Measurements from ENCODE around the gene LAMA3.

Gene LAMA3

DNA sequence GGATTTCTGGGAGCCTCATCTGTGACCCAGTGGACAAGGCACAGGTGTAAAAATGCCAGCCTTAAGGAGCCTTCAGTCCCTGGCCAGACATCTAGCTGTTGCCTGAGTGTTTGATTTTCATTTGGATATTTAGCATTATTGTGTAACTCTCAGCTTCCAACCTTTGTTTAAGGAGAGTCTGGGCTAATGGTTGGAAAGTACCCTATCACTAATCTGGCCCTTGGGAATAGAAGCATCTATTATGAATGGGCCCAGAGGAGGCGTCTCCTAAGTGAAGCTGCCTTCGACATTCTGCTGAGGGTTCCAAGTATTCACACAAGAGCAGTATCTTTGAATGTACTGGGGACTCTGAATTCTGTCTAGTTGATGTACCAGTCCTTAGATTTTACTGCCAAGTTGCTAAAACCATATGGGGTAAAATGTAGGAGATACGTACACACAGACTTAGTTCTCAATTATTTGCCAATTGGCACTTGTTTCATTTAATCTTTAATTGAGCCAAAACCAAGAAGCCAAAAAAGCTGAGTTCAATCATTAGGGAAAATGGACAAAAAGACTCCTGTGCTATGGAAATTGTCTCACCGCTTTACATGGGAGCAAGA lies 19.3 kb upstream of the LAMA3 start:
- Histone ChIP-seq H3K27me3 (ENCODE audit: control insufficient read depth in 5 of 5, insufficient read depth in 4 of 5, low read length in 5 of 5) (peaks cover 0 to 3% (median 0%) of the 10 kb centered on the region in 5 donors), H3K36me3 (ENCODE audit: control insufficient read depth in 5 of 5, insufficient read depth in 5 of 5, low read length in 5 of 5) (no peaks in the 10 kb centered on the region), H3K9ac (ENCODE audit: low read length in 5 of 5) (no peak overlapping the region), H3K4me1 (ENCODE audit: control insufficient read depth in 5 of 5, insufficient read depth in 5 of 5, low read length in 5 of 5) (peaks cover 0 to 20% (median 2%) of the 10 kb centered on the region in 5 donors), H3K27ac (ENCODE audit: low read depth, low read length) (no peak overlapping the region), H3K4me3 (ENCODE audit: low read depth in 1 of 5, low read length in 5 of 5) (no peak overlapping the region), H3K9me3 (ENCODE audit: control insufficient read depth in 5 of 5, low read length in 5 of 5) (no peaks in the 10 kb centered on the region)

DNA sequence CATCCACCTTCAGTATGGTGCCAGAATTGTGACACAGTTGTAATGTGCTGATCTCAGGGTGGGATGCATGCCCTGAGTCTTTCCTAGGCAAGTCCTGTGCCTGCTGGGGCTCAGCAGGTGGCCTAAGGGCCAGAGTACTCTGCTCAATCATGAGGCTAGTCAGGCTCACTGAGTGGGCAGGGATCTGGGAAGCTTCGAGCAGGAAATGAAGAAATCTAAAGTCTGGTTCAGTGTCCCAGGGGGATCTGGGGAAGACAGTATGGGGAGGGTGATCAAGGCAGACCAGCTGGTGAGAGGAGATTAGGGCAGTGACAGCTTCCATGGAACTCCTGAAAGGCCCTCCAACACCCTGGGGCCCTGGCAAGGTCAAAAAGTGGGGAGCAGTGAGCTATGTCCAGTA lies 17.7 kb upstream of the LAMA3 start:
- H3K4me3 ChIP-seq (ENCODE audit: low read depth in 1 of 5, low read length in 5 of 5): no peak overlapping the region
- no peak overlapping the region for H3K9ac ChIP-seq (ENCODE audit: low read length in 5 of 5)
- no peak overlapping the region for H3K27ac ChIP-seq (ENCODE audit: low read depth, low read length)
- no peaks in the 10 kb centered on the region for H3K36me3 ChIP-seq (ENCODE audit: control insufficient read depth in 5 of 5, insufficient read depth in 5 of 5, low read length in 5 of 5)
- peaks cover 0 to 3% (median 0%) of the 10 kb centered on the region in 5 donors for H3K27me3 ChIP-seq (ENCODE audit: control insufficient read depth in 5 of 5, insufficient read depth in 4 of 5, low read length in 5 of 5)
- peaks cover 0 to 20% (median 6%) of the 10 kb centered on the region in 5 donors for H3K4me1 ChIP-seq (ENCODE audit: control insufficient read depth in 5 of 5, insufficient read depth in 5 of 5, low read length in 5 of 5)
- peaks cover 0 to 6% (median 0%) of the 10 kb centered on the region in 5 donors for H3K9me3 ChIP-seq (ENCODE audit: control insufficient read depth in 5 of 5, low read length in 5 of 5)

DNA sequence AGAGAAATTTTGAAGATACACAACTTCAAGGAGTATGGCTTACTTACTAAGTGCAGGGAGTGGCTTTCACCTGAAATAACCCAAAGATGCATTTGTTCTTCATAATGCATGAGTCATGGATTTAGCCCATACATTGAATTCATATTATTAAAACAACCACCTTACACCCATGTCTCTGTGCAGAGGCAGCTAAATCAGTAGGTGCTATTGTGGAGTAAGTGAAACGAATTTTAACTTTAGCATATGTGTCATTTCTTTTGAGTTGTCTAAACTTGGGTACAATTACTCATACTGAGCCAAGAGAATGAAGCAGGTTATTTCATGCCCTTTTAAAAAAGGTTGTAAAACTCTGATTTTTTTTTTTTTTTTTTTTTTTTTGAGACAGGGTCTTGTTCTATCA lies 15.5 kb upstream of the LAMA3 start:
- Histone ChIP-seq H3K9ac (ENCODE audit: low read length in 5 of 5) (no peak overlapping the region), H3K9me3 (ENCODE audit: control insufficient read depth in 5 of 5, low read length in 5 of 5) (peaks cover 0 to 6% (median 0%) of the 10 kb centered on the region in 5 donors), H3K4me3 (ENCODE audit: low read depth in 1 of 5, low read length in 5 of 5) (no peak overlapping the region), H3K4me1 (ENCODE audit: control insufficient read depth in 5 of 5, insufficient read depth in 5 of 5, low read length in 5 of 5) (peaks cover 0 to 14% (median 6%) of the 10 kb centered on the region in 5 donors), H3K27me3 (ENCODE audit: control insufficient read depth in 5 of 5, insufficient read depth in 4 of 5, low read length in 5 of 5) (peaks cover 0 to 4% (median 0%) of the 10 kb centered on the region in 5 donors), H3K27ac (ENCODE audit: low read depth, low read length) (no peak overlapping the region), H3K36me3 (ENCODE audit: control insufficient read depth in 5 of 5, insufficient read depth in 5 of 5, low read length in 5 of 5) (no peaks in the 10 kb centered on the region)

DNA sequence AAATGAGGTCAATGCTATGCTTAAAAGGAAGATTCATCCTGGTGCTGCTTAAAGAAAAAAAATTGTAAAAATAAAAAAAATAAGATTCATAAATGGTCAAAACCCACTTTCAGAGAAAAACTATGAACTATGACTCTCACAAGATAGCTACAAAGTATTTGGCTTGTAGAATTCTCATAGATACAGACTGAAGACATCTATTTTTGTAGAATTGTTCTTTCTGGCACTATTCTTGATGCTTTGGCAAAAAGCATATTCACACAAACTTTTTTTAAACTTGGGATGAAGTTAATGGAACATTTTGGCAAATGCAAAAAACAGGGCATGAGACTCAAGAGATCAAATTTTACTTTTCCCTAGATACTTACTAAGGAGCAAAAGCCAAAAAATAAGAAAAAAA lies 14.0 kb upstream of the LAMA3 start:
- Histone ChIP-seq H3K4me3 (ENCODE audit: low read depth in 1 of 5, low read length in 5 of 5) (no peak overlapping the region), H3K9me3 (ENCODE audit: control insufficient read depth in 5 of 5, low read length in 5 of 5) (peaks cover 0 to 6% (median 0%) of the 10 kb centered on the region in 5 donors), H3K36me3 (ENCODE audit: control insufficient read depth in 5 of 5, insufficient read depth in 5 of 5, low read length in 5 of 5) (no peaks in the 10 kb centered on the region), H3K27me3 (ENCODE audit: control insufficient read depth in 5 of 5, insufficient read depth in 4 of 5, low read length in 5 of 5) (peaks cover 0 to 4% (median 0%) of the 10 kb centered on the region in 5 donors), H3K4me1 (ENCODE audit: control insufficient read depth in 5 of 5, insufficient read depth in 5 of 5, low read length in 5 of 5) (peaks cover 0 to 9% (median 3%) of the 10 kb centered on the region in 5 donors), H3K9ac (ENCODE audit: low read length in 5 of 5) (no peak overlapping the region), H3K27ac (ENCODE audit: low read depth, low read length) (no peak overlapping the region)

DNA sequence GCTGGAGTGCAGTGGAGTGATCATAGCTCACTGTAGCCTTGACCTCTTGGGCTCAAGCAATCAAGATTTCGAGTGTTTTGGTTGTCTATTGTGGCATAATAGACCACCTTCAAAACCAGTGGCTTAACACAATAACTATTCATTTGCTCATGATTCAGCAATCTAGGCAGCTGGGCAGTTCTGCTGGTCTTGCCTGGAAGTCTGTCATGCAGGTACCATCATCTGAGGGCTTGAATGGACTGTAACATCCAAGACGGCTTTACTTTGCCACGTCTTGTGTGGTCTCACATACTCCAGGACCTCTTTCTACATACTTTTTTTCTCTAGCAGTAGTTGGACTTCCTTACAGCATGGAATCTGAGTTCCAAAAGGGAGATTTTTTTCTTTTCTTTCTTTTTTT lies 13.4 kb upstream of the LAMA3 start:
- Histone ChIP-seq H3K27ac (ENCODE audit: low read depth, low read length) (no peak overlapping the region), H3K9me3 (ENCODE audit: control insufficient read depth in 5 of 5, low read length in 5 of 5) (peaks cover 0 to 6% (median 0%) of the 10 kb centered on the region in 5 donors), H3K4me3 (ENCODE audit: low read depth in 1 of 5, low read length in 5 of 5) (no peak overlapping the region), H3K27me3 (ENCODE audit: control insufficient read depth in 5 of 5, insufficient read depth in 4 of 5, low read length in 5 of 5) (peaks cover 0 to 2% (median 0%) of the 10 kb centered on the region in 5 donors), H3K9ac (ENCODE audit: low read length in 5 of 5) (no peak overlapping the region), H3K4me1 (ENCODE audit: control insufficient read depth in 5 of 5, insufficient read depth in 5 of 5, low read length in 5 of 5) (peaks cover 0 to 9% (median 3%) of the 10 kb centered on the region in 5 donors), H3K36me3 (ENCODE audit: control insufficient read depth in 5 of 5, insufficient read depth in 5 of 5, low read length in 5 of 5) (no peaks in the 10 kb centered on the region)

DNA sequence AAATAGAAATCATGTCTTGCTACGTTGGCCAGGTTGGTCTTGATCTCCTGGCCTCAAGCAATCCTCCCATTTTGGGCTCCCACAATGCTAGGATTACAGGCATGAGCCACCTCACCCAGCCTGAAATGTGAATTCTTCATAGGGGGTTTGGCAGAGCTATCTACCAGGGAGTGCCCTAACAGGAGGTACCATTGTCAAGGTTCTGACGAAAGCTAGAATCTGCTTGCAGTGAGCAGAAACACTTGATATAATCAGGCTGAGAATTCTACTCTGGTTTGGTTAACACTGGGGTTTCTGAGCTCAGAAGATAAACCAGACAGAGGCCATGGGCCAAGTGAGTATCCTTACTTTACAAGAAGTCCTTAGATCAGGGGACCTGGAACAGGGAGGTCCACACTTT lies 7.2 kb upstream of the LAMA3 start:
- Histone ChIP-seq H3K27ac (ENCODE audit: low read depth, low read length) (no peak overlapping the region), H3K27me3 (ENCODE audit: control insufficient read depth in 5 of 5, insufficient read depth in 4 of 5, low read length in 5 of 5) (peaks cover 0 to 7% (median 0%) of the 10 kb centered on the region in 5 donors), H3K9me3 (ENCODE audit: control insufficient read depth in 5 of 5, low read length in 5 of 5) (no peaks in the 10 kb centered on the region), H3K4me3 (ENCODE audit: low read depth in 1 of 5, low read length in 5 of 5) (no peak overlapping the region), H3K9ac (ENCODE audit: low read length in 5 of 5) (no peak overlapping the region), H3K36me3 (ENCODE audit: control insufficient read depth in 5 of 5, insufficient read depth in 5 of 5, low read length in 5 of 5) (no peaks in the 10 kb centered on the region), H3K4me1 (ENCODE audit: control insufficient read depth in 5 of 5, insufficient read depth in 5 of 5, low read length in 5 of 5) (no peaks in the 10 kb centered on the region)

DNA sequence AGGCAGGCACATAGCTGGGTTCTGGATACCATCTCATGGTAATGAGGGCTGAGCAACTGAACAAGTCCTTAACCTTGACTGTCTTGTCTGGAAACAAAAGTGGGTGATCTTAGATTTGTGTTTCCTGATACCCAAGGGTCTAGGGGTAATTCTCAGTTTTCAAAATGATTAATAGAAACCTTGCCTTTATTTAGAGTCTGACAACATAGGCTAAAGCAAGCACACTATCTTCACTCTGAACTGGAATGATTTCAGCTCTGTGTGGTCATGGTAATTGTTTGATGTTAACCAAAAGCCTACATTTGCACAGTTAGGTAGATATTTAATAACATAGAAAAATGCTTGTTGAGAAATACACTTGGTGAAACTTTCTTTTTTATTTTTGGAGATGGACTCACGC lies 6.8 kb upstream of the LAMA3 start:
- no peak overlapping the region for H3K27ac ChIP-seq (ENCODE audit: low read depth, low read length)
- no peak overlapping the region for H3K4me3 ChIP-seq (ENCODE audit: low read depth in 1 of 5, low read length in 5 of 5)
- H3K4me1 ChIP-seq (ENCODE audit: control insufficient read depth in 5 of 5, insufficient read depth in 5 of 5, low read length in 5 of 5): no peaks in the 10 kb centered on the region
- H3K27me3 ChIP-seq (ENCODE audit: control insufficient read depth in 5 of 5, insufficient read depth in 4 of 5, low read length in 5 of 5): peaks cover 0 to 7% (median 0%) of the 10 kb centered on the region in 5 donors
- H3K36me3 ChIP-seq (ENCODE audit: control insufficient read depth in 5 of 5, insufficient read depth in 5 of 5, low read length in 5 of 5): no peaks in the 10 kb centered on the region
- H3K9ac ChIP-seq (ENCODE audit: low read length in 5 of 5): no peak overlapping the region
- no peaks in the 10 kb centered on the region for H3K9me3 ChIP-seq (ENCODE audit: control insufficient read depth in 5 of 5, low read length in 5 of 5)

DNA sequence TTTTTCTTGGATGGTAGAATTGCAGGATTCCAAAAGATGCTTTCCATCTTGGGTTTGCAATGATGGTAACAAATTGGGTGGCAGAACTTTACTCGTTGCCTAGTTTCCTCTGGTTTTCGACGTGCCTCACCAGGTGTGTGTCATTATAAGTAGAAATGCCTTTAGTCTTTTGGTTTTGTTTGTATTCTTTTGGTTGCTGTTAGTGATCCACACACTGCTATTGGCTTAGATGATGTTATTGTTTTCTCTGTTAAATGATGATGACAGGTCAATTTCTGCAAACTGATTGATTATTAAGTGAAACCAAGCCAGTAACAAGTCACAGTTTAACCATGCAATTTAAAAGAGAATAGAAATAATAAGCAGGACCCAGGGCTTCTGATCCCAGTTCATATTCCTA lies 6.1 kb upstream of the LAMA3 start:
- no peak overlapping the region for H3K27ac ChIP-seq (ENCODE audit: low read depth, low read length)

DNA sequence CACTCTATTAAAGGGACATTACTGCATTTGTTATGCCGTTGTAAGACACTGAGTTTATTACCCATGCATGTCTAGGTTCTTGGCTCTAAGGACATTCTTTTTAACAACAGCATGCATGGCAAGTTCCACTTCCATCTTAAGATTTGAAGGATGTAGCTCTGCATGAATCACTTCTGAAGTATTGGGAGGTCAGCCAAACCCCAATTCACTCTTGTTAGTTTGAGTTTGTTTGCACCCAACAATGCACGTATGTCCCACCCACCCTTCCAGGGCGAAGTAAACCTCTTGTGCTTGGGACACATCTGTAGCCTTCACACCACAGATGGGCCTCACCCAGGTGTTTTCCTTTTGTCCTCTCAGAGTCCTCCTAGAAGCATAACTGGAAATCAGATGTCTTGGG lies 5.6 kb upstream of the LAMA3 start:
- Histone ChIP-seq H3K27me3 (ENCODE audit: control insufficient read depth in 5 of 5, insufficient read depth in 4 of 5, low read length in 5 of 5) (peaks cover 0 to 11% (median 5%) of the 10 kb centered on the region in 5 donors), H3K9me3 (ENCODE audit: control insufficient read depth in 5 of 5, low read length in 5 of 5) (no peaks in the 10 kb centered on the region), H3K9ac (ENCODE audit: low read length in 5 of 5) (no peak overlapping the region), H3K4me3 (ENCODE audit: low read depth in 1 of 5, low read length in 5 of 5) (no peak overlapping the region), H3K36me3 (ENCODE audit: control insufficient read depth in 5 of 5, insufficient read depth in 5 of 5, low read length in 5 of 5) (no peaks in the 10 kb centered on the region), H3K4me1 (ENCODE audit: control insufficient read depth in 5 of 5, insufficient read depth in 5 of 5, low read length in 5 of 5) (peaks cover 0 to 2% (median 1%) of the 10 kb centered on the region in 5 donors), H3K27ac (ENCODE audit: low read depth, low read length) (no peak overlapping the region)

More for the DNA sequence above, 6.1 kb upstream of the LAMA3 start:
- Histone ChIP-seq H3K9ac (ENCODE audit: low read length in 5 of 5) (no peak overlapping the region), H3K27me3 (ENCODE audit: control insufficient read depth in 5 of 5, insufficient read depth in 4 of 5, low read length in 5 of 5) (peaks cover 0 to 7% (median 0%) of the 10 kb centered on the region in 5 donors), H3K36me3 (ENCODE audit: control insufficient read depth in 5 of 5, insufficient read depth in 5 of 5, low read length in 5 of 5) (no peaks in the 10 kb centered on the region), H3K4me3 (ENCODE audit: low read depth in 1 of 5, low read length in 5 of 5) (no peak overlapping the region), H3K9me3 (ENCODE audit: control insufficient read depth in 5 of 5, low read length in 5 of 5) (no peaks in the 10 kb centered on the region), H3K4me1 (ENCODE audit: control insufficient read depth in 5 of 5, insufficient read depth in 5 of 5, low read length in 5 of 5) (no peaks in the 10 kb centered on the region)

DNA sequence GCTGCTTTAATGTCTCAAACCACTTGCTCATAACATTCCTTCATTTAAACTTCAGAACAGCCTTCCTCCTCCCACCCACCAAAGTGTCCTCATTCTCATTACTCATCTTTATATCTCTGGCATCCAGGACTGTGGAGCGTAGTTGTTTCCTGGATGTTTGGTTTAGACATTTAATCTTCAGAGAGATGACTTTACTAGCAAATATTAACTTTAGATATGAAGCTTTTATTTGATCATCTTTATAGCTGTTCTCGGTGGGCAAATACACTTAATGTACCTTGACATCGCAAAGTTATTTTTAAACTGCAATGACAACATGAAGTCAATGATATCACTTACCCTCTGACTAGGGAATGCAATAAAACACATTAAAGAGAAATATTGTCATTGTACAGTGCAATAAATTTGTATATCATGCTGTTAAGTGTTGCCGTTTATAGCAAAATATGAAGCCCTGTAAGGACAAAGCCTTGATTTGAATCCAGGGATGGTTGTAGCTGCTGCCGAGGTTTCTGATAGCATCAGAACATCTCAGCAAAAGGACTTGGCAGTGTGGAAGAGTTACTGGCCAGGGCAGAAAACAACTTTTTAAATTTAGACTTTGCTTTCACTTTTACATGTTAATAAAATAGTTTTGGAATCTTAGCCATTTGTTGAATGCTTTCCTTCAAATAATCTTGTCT lies 4.6 kb upstream of the LAMA3 start:
- Histone ChIP-seq H3K9ac (ENCODE audit: low read length in 5 of 5) (no peak overlapping the region), H3K4me1 (ENCODE audit: control insufficient read depth in 5 of 5, insufficient read depth in 5 of 5, low read length in 5 of 5) (peaks cover 3 to 12% (median 9%) of the 10 kb centered on the region in 5 donors), H3K27me3 (ENCODE audit: control insufficient read depth in 5 of 5, insufficient read depth in 4 of 5, low read length in 5 of 5) (peaks cover 0 to 11% (median 9%) of the 10 kb centered on the region in 5 donors), H3K9me3 (ENCODE audit: control insufficient read depth in 5 of 5, low read length in 5 of 5) (no peaks in the 10 kb centered on the region), H3K4me3 (ENCODE audit: low read depth in 1 of 5, low read length in 5 of 5) (no peak overlapping the region), H3K27ac (ENCODE audit: low read depth, low read length) (no peak overlapping the region), H3K36me3 (ENCODE audit: control insufficient read depth in 5 of 5, insufficient read depth in 5 of 5, low read length in 5 of 5) (no peaks in the 10 kb centered on the region)

Data from subcutaneous abdominal adipose tissue (tissue), 5 donors.